Keratinocyte (primary cell): Measurements from ENCODE around the gene DTX4. TPM values are rescaled to one million over a fixed set of nuclear protein-coding genes. Genes with fewer than 3 reads are reported as not detected.

ENCODE experiments used
- DNase-seq: peaks from one replicate; pipeline ENCODE4 v3.0.0-alpha.2; 2011; ENCODE audit warnings: low read depth, missing footprints, low spot score
- FAIRE-seq: peaks from 2 replicates; lab custom pipeline; 2011; peaks lifted over from hg19 to GRCh38; lab: Jason Lieb, UNC
- H2AFZ ChIP-seq: 2 replicates; pipeline ENCODE4 v1.6.0; 2012; ENCODE audit warnings: low read length, control low read depth, inconsistent platforms; ENCODE audit not compliant: control insufficient read depth
- H3K27ac ChIP-seq: 2 replicates; pipeline ENCODE4 v1.5.1; 2011; ENCODE audit warnings: low read length; ENCODE audit not compliant: control insufficient read depth, insufficient read depth
- H3K27me3 ChIP-seq: 3 replicates; pipeline ENCODE4 v1.6.0; 2011; ENCODE audit warnings: low read length; ENCODE audit not compliant: control insufficient read depth, insufficient read depth; ENCODE audit errors: extremely low read depth
- H3K36me3 ChIP-seq, 2 experiments: 2 replicates in 1 of 2; 3 replicates in 1 of 2; pipeline ENCODE4 v1.5.1; 2011; ENCODE audit warnings: low read length in 2 of 2, mild to moderate bottlenecking in 1 of 2; ENCODE audit not compliant: control insufficient read depth in 2 of 2, insufficient read depth in 2 of 2; ENCODE audit errors: extremely low read depth in 1 of 2
- H3K4me1 ChIP-seq: 3 replicates; pipeline ENCODE4 v1.5.1; 2011; ENCODE audit warnings: low read length; ENCODE audit not compliant: control insufficient read depth, insufficient read depth; ENCODE audit errors: extremely low read depth
- H3K4me2 ChIP-seq: 3 replicates; pipeline ENCODE4 v1.6.0; 2011; ENCODE audit warnings: low read depth, low read length; ENCODE audit not compliant: control insufficient read depth, insufficient read depth; ENCODE audit errors: extremely low read depth
- H3K4me3 ChIP-seq, 3 experiments: fragments of 200-600 bp in 1 of 3; sonication (generic) in 1 of 3; 2 replicates in 2 of 3; 3 replicates in 1 of 3; pipeline ENCODE4 v1.5.1; 2011 to 2016; ENCODE audit warnings: low read length in 3 of 3, mild to moderate bottlenecking in 3 of 3, control low read depth in 2 of 3, inconsistent platforms in 1 of 3, low read depth in 1 of 3, mixed read lengths in 1 of 3, mixed run types in 1 of 3, moderate library complexity in 1 of 3; ENCODE audit not compliant: control insufficient read depth in 2 of 3, insufficient read depth in 2 of 3; ENCODE audit errors: extremely low read depth in 1 of 3
- H3K79me2 ChIP-seq: 2 replicates; pipeline ENCODE4 v1.6.0; 2012; ENCODE audit warnings: low read length; ENCODE audit not compliant: control insufficient read depth, insufficient read depth
- H3K9ac ChIP-seq: 3 replicates; pipeline ENCODE4 v1.6.0; 2011; ENCODE audit warnings: low read length; ENCODE audit not compliant: control insufficient read depth, insufficient read depth; ENCODE audit errors: extremely low read depth
- H3K9me1 ChIP-seq: 3 replicates; pipeline ENCODE4 v1.6.0; 2011; ENCODE audit warnings: low read length; ENCODE audit not compliant: control insufficient read depth, insufficient read depth; ENCODE audit errors: extremely low read depth
- H3K9me3 ChIP-seq: 2 replicates; pipeline ENCODE4 v1.5.1; 2012; ENCODE audit warnings: low read depth, low read length; ENCODE audit not compliant: control insufficient read depth
- H4K20me1 ChIP-seq: 3 replicates; pipeline ENCODE4 v1.6.0; 2011; ENCODE audit warnings: low read length; ENCODE audit not compliant: control insufficient read depth, insufficient read depth; ENCODE audit errors: extremely low read depth
- EZH2 ChIP-seq: IDR thresholded peaks from one replicate; pipeline ENCODE4 v1.6.1; 2012; ENCODE audit warnings: inconsistent platforms, mild to moderate bottlenecking, low read length, moderate library complexity
- dilution Hi-C: fragments of 300-500 bp; cut with MboI; formaldehyde crosslinking; loops from one replicate; pipeline ENCODE4 v1.7.0; 2020; ENCODE audit warnings: low sequenced_read_pairs; ENCODE audit not compliant: extremely low pct_ligation_motif_present
- polyA plus RNA-seq, 5 experiments: library from polyadenylated mRNA; depleted of rRNA in 3 of 5; stranded (reverse) in 3 of 5; stranded (forward) in 1 of 5; unstranded in 1 of 5; fragments of >200 nt; gene quantifications; 1 replicate in 1 of 5; 2 replicates in 3 of 5; 3 replicates in 1 of 5; pipeline versions ENCODE4 v1.2.1 to v1.2.3, GENCODE V29; 2011 to 2012; ENCODE audit warnings: missing spikeins in 2 of 5, low read depth in 1 of 5, low replicate concordance in 1 of 5
- TF ChIP-seq, protein P1 (sequence below), 3 experiments: IDR thresholded peaks in 1 of 3; conservative IDR thresholded peaks in 1 of 3; optimal IDR thresholded peaks in 1 of 3; 2 replicates in 2 of 3; 3 replicates in 1 of 3; pipeline versions ENCODE3 to v1.5.1; 2011; ENCODE audit warnings: low read length in 3 of 3, mild to moderate bottlenecking in 3 of 3, moderate library complexity in 2 of 3, control low read depth in 1 of 3, inconsistent platforms in 1 of 3; ENCODE audit not compliant: insufficient read depth in 2 of 3; ENCODE audit errors: extremely low read depth in 1 of 3

Gene DTX4
- polyA plus RNA-seq, 1 donor (not counting 4 experiments of a cell fraction or from before 2014, with no cell fraction given): 1.6 TPM

GRCh38 chr11:59200423-59200746 is 28.5 kb downstream of the DTX4 start:
- DNase-seq: no peak
- Histone ChIP-seq H3K4me3 (no peak overlapping the region), H3K9me3 (no peaks in the 10 kb centered on the region), H4K20me1 (no peaks in the 10 kb centered on the region), H3K9me1 (no peaks in the 10 kb centered on the region), H2AFZ (no peak overlapping the region), H3K79me2 (no peaks in the 10 kb centered on the region), H3K4me2 (no peak overlapping the region), H3K36me3 (peaks cover 6 to 13% of the 10 kb centered on the region in 2 experiments), H3K27ac (no peak overlapping the region), H3K27me3 (no peaks in the 10 kb centered on the region), H3K9ac (no peak overlapping the region), H3K4me1 (peaks cover 3% of the 10 kb centered on the region)
- dilution Hi-C loops: no loop called here
- TF ChIP-seq, protein P1, sequence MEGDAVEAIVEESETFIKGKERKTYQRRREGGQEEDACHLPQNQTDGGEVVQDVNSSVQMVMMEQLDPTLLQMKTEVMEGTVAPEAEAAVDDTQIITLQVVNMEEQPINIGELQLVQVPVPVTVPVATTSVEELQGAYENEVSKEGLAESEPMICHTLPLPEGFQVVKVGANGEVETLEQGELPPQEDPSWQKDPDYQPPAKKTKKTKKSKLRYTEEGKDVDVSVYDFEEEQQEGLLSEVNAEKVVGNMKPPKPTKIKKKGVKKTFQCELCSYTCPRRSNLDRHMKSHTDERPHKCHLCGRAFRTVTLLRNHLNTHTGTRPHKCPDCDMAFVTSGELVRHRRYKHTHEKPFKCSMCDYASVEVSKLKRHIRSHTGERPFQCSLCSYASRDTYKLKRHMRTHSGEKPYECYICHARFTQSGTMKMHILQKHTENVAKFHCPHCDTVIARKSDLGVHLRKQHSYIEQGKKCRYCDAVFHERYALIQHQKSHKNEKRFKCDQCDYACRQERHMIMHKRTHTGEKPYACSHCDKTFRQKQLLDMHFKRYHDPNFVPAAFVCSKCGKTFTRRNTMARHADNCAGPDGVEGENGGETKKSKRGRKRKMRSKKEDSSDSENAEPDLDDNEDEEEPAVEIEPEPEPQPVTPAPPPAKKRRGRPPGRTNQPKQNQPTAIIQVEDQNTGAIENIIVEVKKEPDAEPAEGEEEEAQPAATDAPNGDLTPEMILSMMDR (optimal IDR thresholded peaks at IDR 0.05 in 1 of 3, IDR thresholded peaks at IDR 0.05 in 1 of 3, conservative IDR thresholded peaks at IDR 0.05 in 1 of 3; ENCODE audit: extremely low read depth in 1 of 3, insufficient read depth in 2 of 3, low read length in 3 of 3): no peak
- TF ChIP-seq EZH2: no peak
- no peak for FAIRE-seq

DNA sequence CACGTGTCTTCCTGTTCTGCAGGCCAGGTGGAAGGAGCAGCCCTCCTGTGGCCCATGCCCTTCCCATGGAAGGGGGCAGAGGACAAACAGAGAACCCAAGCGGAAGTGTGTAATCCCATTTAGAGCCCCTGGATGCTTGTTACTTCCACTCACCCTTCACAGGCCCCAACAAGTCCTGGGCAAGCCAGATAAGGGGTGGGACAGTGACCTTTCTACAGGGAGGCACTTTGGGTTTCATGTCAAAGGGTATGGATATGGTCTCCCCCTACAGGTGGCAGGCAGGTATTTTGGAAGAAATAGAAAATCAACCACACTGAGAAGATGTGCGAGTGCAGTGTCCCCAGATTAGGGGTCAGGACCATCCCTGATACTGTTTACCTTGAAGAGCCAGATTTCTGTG is 29.4 kb downstream of the DTX4 start:
- H3K27me3 ChIP-seq: no peaks in the 10 kb centered on the region
- H3K9ac ChIP-seq: no peak overlapping the region
- dilution Hi-C loops: no loop called here
- peaks cover 6 to 17% of the 10 kb centered on the region in 2 experiments for H3K36me3 ChIP-seq
- H3K27ac ChIP-seq: no peak overlapping the region
- TF ChIP-seq, protein P1 (optimal IDR thresholded peaks at IDR 0.05 in 1 of 3, IDR thresholded peaks at IDR 0.05 in 1 of 3, conservative IDR thresholded peaks at IDR 0.05 in 1 of 3; ENCODE audit: extremely low read depth in 1 of 3, insufficient read depth in 2 of 3, low read length in 3 of 3): peak; percentile 39 to 53 (median 44)
- TF ChIP-seq EZH2: no peak
- no peaks in the 10 kb centered on the region for H4K20me1 ChIP-seq
- no peak overlapping the region for H3K4me2 ChIP-seq
- FAIRE-seq (no peak), DNase-seq (no peak)
- no peaks in the 10 kb centered on the region for H3K79me2 ChIP-seq
- no peak overlapping the region for H3K4me3 ChIP-seq
- no peaks in the 10 kb centered on the region for H3K9me3 ChIP-seq
- H3K9me1 ChIP-seq: no peaks in the 10 kb centered on the region
- H2AFZ ChIP-seq: no peak overlapping the region
- H3K4me1 ChIP-seq: peaks cover 3% of the 10 kb centered on the region
